ENCODE results near the gene RPS26.

GRCh38 chr12:56007564-56008559, 33.9 kb upstream of the RPS26 start:
- no peak for TF ChIP-seq FOSL1 (CRISPR knock-in tag; IDR thresholded peaks at IDR 0.05; ENCODE audit: borderline replicate concordance)
- TF ChIP-seq FOXA3 (CRISPR knock-in tag; IDR thresholded peaks at IDR 0.05): no peak
- TF ChIP-seq NBN (conservative IDR thresholded peaks at IDR 0.05): no peak
- no peak for TF ChIP-seq ZBTB40 (IDR thresholded peaks at IDR 0.05)
- no peak for TF ChIP-seq ZBTB40 (CRISPR knock-in tag; IDR thresholded peaks at IDR 0.05)
- TF ChIP-seq CTCF (CRISPR knock-in tag; IDR thresholded peaks at IDR 0.05): no peak
- TF ChIP-seq POLR2AphosphoS5 (IDR thresholded peaks at IDR 0.05; ENCODE audit: low read depth, low read length): no peak
- no peak for TF ChIP-seq RAD21 (CRISPR knock-in tag; IDR thresholded peaks at IDR 0.05)
- no peak for TF ChIP-seq ZNF383 (CRISPR knock-in tag; IDR thresholded peaks at IDR 0.05; ENCODE audit: borderline replicate concordance)
- TF ChIP-seq REST (IDR thresholded peaks at IDR 0.05; ENCODE audit: borderline replicate concordance in 1 of 2, low read depth in 1 of 2, low read length in 2 of 2): no peak
- TF ChIP-seq ZBTB33 (CRISPR knock-in tag; IDR thresholded peaks at IDR 0.05): no peak
